Keratinocyte (primary cell): ENCODE measurements around the gene PSMG2.

Source experiments
- CTCF ChIP-seq, 3 experiments: IDR thresholded peaks in 1 of 3; conservative IDR thresholded peaks in 1 of 3; optimal IDR thresholded peaks in 1 of 3; 2 replicates in 2 of 3; 3 replicates in 1 of 3; pipeline versions ENCODE3 to v1.5.1; 2011; ENCODE audit warnings: low read length in 3 of 3, mild to moderate bottlenecking in 3 of 3, moderate library complexity in 2 of 3, control low read depth in 1 of 3, inconsistent platforms in 1 of 3; ENCODE audit not compliant: insufficient read depth in 2 of 3; ENCODE audit errors: extremely low read depth in 1 of 3
- EZH2 ChIP-seq: IDR thresholded peaks from one replicate; pipeline ENCODE4 v1.6.1; 2012; ENCODE audit warnings: inconsistent platforms, mild to moderate bottlenecking, low read length, moderate library complexity

GRCh38 chr18:12656938-12657683 is 45.7 kb upstream of the PSMG2 start:
- TF ChIP-seq CTCF (optimal IDR thresholded peaks at IDR 0.05 in 1 of 3, IDR thresholded peaks at IDR 0.05 in 1 of 3, conservative IDR thresholded peaks at IDR 0.05 in 1 of 3; ENCODE audit: extremely low read depth in 1 of 3, insufficient read depth in 2 of 3, low read length in 3 of 3), result no peak
- no peak for TF ChIP-seq EZH2
